WTC11 (cell line): ENCODE results near the gene FOXC2. TPM values are rescaled to one million over a fixed set of nuclear protein-coding genes. Genes with fewer than 3 reads are reported as not detected.

Source experiments
- ATAC-seq: fragments of 200-7000 bp; cut with Tn5 transposase; 2 replicates; pipeline ENCODE4 v1.10.0; 2021; ENCODE audit warnings: mild to moderate bottlenecking, moderate library complexity
- CTCF ChIA-PET: fragments of 300-600 bp; sonication (Branson Sonifier 250); formaldehyde crosslinking; loops from one replicate; lab custom pipeline; 2021; ENCODE audit warnings: antibody characterized with exemption; lab: Charles Lee
- POLR2A ChIA-PET: fragments of 350-600 bp; sonication (Branson Sonifier 250); formaldehyde crosslinking; loops from one replicate; lab custom pipeline; 2021; ENCODE audit warnings: antibody characterized with exemption; lab: Charles Lee
- DNase-seq: peaks from one replicate; pipeline ENCODE4 v3.0.0; 2021; ENCODE audit warnings: low spot score
- H3K27ac Mint-ChIP-seq: 2 replicates; pipeline ENCODE4 v1.8.0; 2021; ENCODE audit warnings: mixed read lengths
- H3K27me3 Mint-ChIP-seq: 2 replicates; pipeline ENCODE4 v1.8.0; 2021; ENCODE audit warnings: low read depth, mild to moderate bottlenecking, moderate library complexity, mixed read lengths
- H3K36me3 Mint-ChIP-seq: 2 replicates; pipeline ENCODE4 v1.8.0; 2021; ENCODE audit warnings: mixed read lengths
- H3K4me1 Mint-ChIP-seq: 2 replicates; pipeline ENCODE4 v1.8.0; 2022; ENCODE audit warnings: mixed read lengths
- H3K4me3 Mint-ChIP-seq: 2 replicates; pipeline ENCODE4 v1.8.0; 2021; ENCODE audit warnings: mild to moderate bottlenecking, moderate library complexity, mixed read lengths
- H3K9me3 Mint-ChIP-seq: 2 replicates; pipeline ENCODE4 v1.8.0; 2021; ENCODE audit warnings: mixed read lengths
- AFF4 ChIP-seq: sonication (generic); formaldehyde crosslinking; IDR thresholded peaks from 2 replicates; pipeline ENCODE4 v1.8.1; 2023; ENCODE audit warnings: mild to moderate bottlenecking, missing genetic modification reagents, borderline replicate concordance
- AR ChIP-seq: fragments of 250-450 bp; sonication (Bioruptor Pico); IDR thresholded peaks from 2 replicates; pipeline ENCODE4 v1.9.0; 2021; ENCODE audit warnings: mild to moderate bottlenecking
- CBFB ChIP-seq: sonication (generic); formaldehyde crosslinking; IDR thresholded peaks from 2 replicates; pipeline ENCODE4 v1.8.1; 2022; ENCODE audit warnings: mild to moderate bottlenecking, low read depth, missing genetic modification reagents
- CREM ChIP-seq: sonication (generic); formaldehyde crosslinking; IDR thresholded peaks from 2 replicates; pipeline ENCODE4 v1.8.1; 2022; ENCODE audit warnings: mild to moderate bottlenecking, missing genetic modification reagents, moderate library complexity
- EMX1 ChIP-seq: fragments of 250-450 bp; sonication (Bioruptor Pico); IDR thresholded peaks from 2 replicates; pipeline ENCODE4 v1.8.0; 2021; ENCODE audit warnings: mild to moderate bottlenecking
- GABPB1 ChIP-seq: sonication (generic); formaldehyde crosslinking; IDR thresholded peaks from 2 replicates; pipeline ENCODE4 v1.8.1; 2023; ENCODE audit warnings: mild to moderate bottlenecking, missing genetic modification reagents
- OVOL2 ChIP-seq: fragments of 250-450 bp; sonication (Bioruptor Pico); IDR thresholded peaks from 2 replicates; pipeline ENCODE4 v1.9.0; 2021; ENCODE audit warnings: mild to moderate bottlenecking, borderline replicate concordance
- PRRX2 ChIP-seq: fragments of 250-450 bp; sonication (Bioruptor Pico); IDR thresholded peaks from 2 replicates; pipeline ENCODE4 v1.8.0; 2021; ENCODE audit warnings: mild to moderate bottlenecking
- SMAD4 ChIP-seq: sonication (generic); formaldehyde crosslinking; IDR thresholded peaks from 2 replicates; pipeline ENCODE4 v1.8.0; 2022; ENCODE audit warnings: mild to moderate bottlenecking, missing genetic modification reagents
- TP53 ChIP-seq: sonication (generic); formaldehyde crosslinking; IDR thresholded peaks from 2 replicates; pipeline ENCODE4 v1.8.1; 2023; ENCODE audit warnings: mild to moderate bottlenecking, missing genetic modification reagents
- USF2 ChIP-seq: sonication (generic); formaldehyde crosslinking; IDR thresholded peaks from 2 replicates; pipeline ENCODE4 v1.8.1; 2023; ENCODE audit warnings: mild to moderate bottlenecking, missing genetic modification reagents, moderate library complexity
- ZNF121 ChIP-seq: sonication (generic); formaldehyde crosslinking; IDR thresholded peaks from 2 replicates; pipeline ENCODE4 v1.8.0; 2023; ENCODE audit warnings: missing genetic modification reagents
- ZNF281 ChIP-seq: sonication (generic); formaldehyde crosslinking; IDR thresholded peaks from 2 replicates; pipeline ENCODE4 v1.8.0; 2023; ENCODE audit warnings: mild to moderate bottlenecking, missing genetic modification reagents
- total RNA-seq: library from RNA; stranded (reverse); gene quantifications from 3 replicates; pipeline ENCODE4 v1.2.3, GENCODE V29; 2021
- TF ChIP-seq, protein P1 (sequence below): sonication (generic); formaldehyde crosslinking; IDR thresholded peaks from 2 replicates; pipeline ENCODE4 v1.8.1; 2022; ENCODE audit warnings: missing genetic modification reagents, borderline replicate concordance
- TF ChIP-seq, protein P2 (sequence below): fragments of 250-450 bp; sonication (Bioruptor Pico); IDR thresholded peaks from 2 replicates; pipeline ENCODE4 v1.8.0; 2021; ENCODE audit warnings: mild to moderate bottlenecking
- TF ChIP-seq, protein P3 (sequence below): fragments of 250-450 bp; sonication (Bioruptor Pico); IDR thresholded peaks from 2 replicates; pipeline ENCODE4 v1.9.0; 2021; ENCODE audit warnings: mild to moderate bottlenecking
- TF ChIP-seq, protein P4 (sequence below): fragments of 250-450 bp; sonication (Bioruptor Pico); IDR thresholded peaks from 2 replicates; pipeline ENCODE4 v2.1.2; 2022; ENCODE audit warnings: mild to moderate bottlenecking, moderate library complexity

FOXC2 gene
- total RNA-seq, 1 experiment from 2014 or later: 0.28 TPM

GRCh38 chr16:86524029-86524428 is 42.6 kb upstream of the FOXC2 start:
- POLR2A ChIA-PET: no interaction called here
- DNase-seq: no peak
- Mint-ChIP-seq H3K9me3 (peaks cover 13% of the 10 kb centered on the region; the same call in 1 of the 2 replicates), H3K27ac (no peak overlapping the region), H3K36me3 (no peaks in the 10 kb centered on the region; the same call in 1 of the 2 replicates), H3K27me3 (peaks cover 23% of the 10 kb centered on the region), H3K4me3 (no peak overlapping the region), H3K4me1 (no peaks in the 10 kb centered on the region; the same call in 1 of the 2 replicates)
- CTCF ChIA-PET: no interaction called here
- no peak for ATAC-seq
- TF ChIP-seq OVOL2 (CRISPR knock-in tag): no peak
- TF ChIP-seq, protein P1, sequence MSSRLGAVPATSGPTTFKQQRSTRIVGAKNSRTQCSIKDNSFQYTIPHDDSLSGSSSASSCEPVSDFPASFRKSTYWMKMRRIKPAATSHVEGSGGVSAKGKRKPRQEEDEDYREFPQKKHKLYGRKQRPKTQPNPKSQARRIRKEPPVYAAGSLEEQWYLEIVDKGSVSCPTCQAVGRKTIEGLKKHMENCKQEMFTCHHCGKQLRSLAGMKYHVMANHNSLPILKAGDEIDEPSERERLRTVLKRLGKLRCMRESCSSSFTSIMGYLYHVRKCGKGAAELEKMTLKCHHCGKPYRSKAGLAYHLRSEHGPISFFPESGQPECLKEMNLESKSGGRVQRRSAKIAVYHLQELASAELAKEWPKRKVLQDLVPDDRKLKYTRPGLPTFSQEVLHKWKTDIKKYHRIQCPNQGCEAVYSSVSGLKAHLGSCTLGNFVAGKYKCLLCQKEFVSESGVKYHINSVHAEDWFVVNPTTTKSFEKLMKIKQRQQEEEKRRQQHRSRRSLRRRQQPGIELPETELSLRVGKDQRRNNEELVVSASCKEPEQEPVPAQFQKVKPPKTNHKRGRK (CRISPR knock-in tag): no peak
- no peak for TF ChIP-seq ZNF121 (CRISPR knock-in tag)
- TF ChIP-seq USF2 (CRISPR knock-in tag): no peak
- no peak for TF ChIP-seq ZNF281
- TF ChIP-seq, protein P2, sequence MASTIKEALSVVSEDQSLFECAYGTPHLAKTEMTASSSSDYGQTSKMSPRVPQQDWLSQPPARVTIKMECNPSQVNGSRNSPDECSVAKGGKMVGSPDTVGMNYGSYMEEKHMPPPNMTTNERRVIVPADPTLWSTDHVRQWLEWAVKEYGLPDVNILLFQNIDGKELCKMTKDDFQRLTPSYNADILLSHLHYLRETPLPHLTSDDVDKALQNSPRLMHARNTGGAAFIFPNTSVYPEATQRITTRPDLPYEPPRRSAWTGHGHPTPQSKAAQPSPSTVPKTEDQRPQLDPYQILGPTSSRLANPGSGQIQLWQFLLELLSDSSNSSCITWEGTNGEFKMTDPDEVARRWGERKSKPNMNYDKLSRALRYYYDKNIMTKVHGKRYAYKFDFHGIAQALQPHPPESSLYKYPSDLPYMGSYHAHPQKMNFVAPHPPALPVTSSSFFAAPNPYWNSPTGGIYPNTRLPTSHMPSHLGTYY: no peak
- no peak for TF ChIP-seq EMX1
- no peak for TF ChIP-seq PRRX2 (CRISPR knock-in tag)
- no peak for TF ChIP-seq AR (CRISPR knock-in tag)
- TF ChIP-seq CBFB: no peak
- TF ChIP-seq SMAD4 (CRISPR knock-in tag): no peak
- no peak for TF ChIP-seq GABPB1
- TF ChIP-seq AFF4 (CRISPR knock-in tag): no peak
- TF ChIP-seq, protein P3, sequence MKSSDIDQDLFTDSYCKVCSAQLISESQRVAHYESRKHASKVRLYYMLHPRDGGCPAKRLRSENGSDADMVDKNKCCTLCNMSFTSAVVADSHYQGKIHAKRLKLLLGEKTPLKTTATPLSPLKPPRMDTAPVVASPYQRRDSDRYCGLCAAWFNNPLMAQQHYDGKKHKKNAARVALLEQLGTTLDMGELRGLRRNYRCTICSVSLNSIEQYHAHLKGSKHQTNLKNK (CRISPR knock-in tag): no peak
- TF ChIP-seq, protein P4, sequence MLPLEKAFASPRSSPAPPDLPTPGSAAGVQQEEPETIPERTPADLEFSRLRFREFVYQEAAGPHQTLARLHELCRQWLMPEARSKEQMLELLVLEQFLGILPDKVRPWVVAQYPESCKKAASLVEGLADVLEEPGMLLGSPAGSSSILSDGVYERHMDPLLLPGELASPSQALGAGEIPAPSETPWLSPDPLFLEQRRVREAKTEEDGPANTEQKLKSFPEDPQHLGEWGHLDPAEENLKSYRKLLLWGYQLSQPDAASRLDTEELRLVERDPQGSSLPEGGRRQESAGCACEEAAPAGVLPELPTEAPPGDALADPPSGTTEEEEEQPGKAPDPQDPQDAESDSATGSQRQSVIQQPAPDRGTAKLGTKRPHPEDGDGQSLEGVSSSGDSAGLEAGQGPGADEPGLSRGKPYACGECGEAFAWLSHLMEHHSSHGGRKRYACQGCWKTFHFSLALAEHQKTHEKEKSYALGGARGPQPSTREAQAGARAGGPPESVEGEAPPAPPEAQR: no peak
- TF ChIP-seq CREM: no peak
- no peak for TF ChIP-seq TP53 (CRISPR knock-in tag)
